Measurements from ENCODE around the gene NHERF1.
A peak's percentile ranks its signal among the peaks of the same experiment; 100 is the strongest.

NHERF1 gene

GRCh38 chr17:74749279-74750038 is 1.0 kb downstream of the NHERF1 start:
- peak in 1 of 3 donors; percentile 43 for DNase-seq (ENCODE audit: low read depth in 3 of 3)

GRCh38 chr17:74750039-74750326 is 1.6 kb downstream of the NHERF1 start:
- no peak for DNase-seq (ENCODE audit: low read depth in 3 of 3)

- no peak for DNase-seq (ENCODE audit: low read depth in 3 of 3)
These were observed 2.1 kb downstream of the NHERF1 start for GRCh38 chr17:74750327-74751069.

- no peak for DNase-seq (ENCODE audit: low read depth in 3 of 3)
These were observed 4.0 kb downstream of the NHERF1 start for GRCh38 chr17:74752415-74752814.

- DNase-seq (ENCODE audit: low read depth in 3 of 3): no peak
These were observed 4.5 kb downstream of the NHERF1 start for GRCh38 chr17:74752822-74753401.

GRCh38 chr17:74754832-74755231 is 6.4 kb downstream of the NHERF1 start:
- no peak for DNase-seq (ENCODE audit: low read depth in 3 of 3)

- no peak for DNase-seq (ENCODE audit: low read depth in 3 of 3)
These were observed 7.1 kb downstream of the NHERF1 start for GRCh38 chr17:74755533-74755932.

GRCh38 chr17:74756891-74757290 is 8.5 kb downstream of the NHERF1 start:
- DNase-seq (ENCODE audit: low read depth in 3 of 3): no peak

- DNase-seq (ENCODE audit: low read depth in 3 of 3): no peak
These were observed 9.1 kb downstream of the NHERF1 start for GRCh38 chr17:74757502-74757901.

GRCh38 chr17:74757931-74758847 is 9.8 kb downstream of the NHERF1 start:
- no peak for DNase-seq (ENCODE audit: low read depth in 3 of 3)

- DNase-seq (ENCODE audit: low read depth in 3 of 3): no peak
These were observed 10.4 kb downstream of the NHERF1 start for GRCh38 chr17:74758848-74759168.

GRCh38 chr17:74759243-74759801 is 10.9 kb downstream of the NHERF1 start:
- no peak for DNase-seq (ENCODE audit: low read depth in 3 of 3)

GRCh38 chr17:74759941-74760340 is 11.5 kb downstream of the NHERF1 start:
- no peak for DNase-seq (ENCODE audit: low read depth in 3 of 3)

GRCh38 chr17:74760404-74761105 is 12.1 kb downstream of the NHERF1 start:
- DNase-seq (ENCODE audit: low read depth in 3 of 3): no peak

- no peak for DNase-seq (ENCODE audit: low read depth in 3 of 3)
These were observed 13.0 kb downstream of the NHERF1 start for GRCh38 chr17:74761419-74761818.

GRCh38 chr17:74761931-74762330 is 13.5 kb downstream of the NHERF1 start:
- DNase-seq (ENCODE audit: low read depth in 3 of 3): no peak

- DNase-seq (ENCODE audit: low read depth in 3 of 3): no peak
These were observed 15.3 kb downstream of the NHERF1 start for GRCh38 chr17:74763565-74764387.

GRCh38 chr17:74764751-74765286 is 16.4 kb downstream of the NHERF1 start:
- DNase-seq (ENCODE audit: low read depth in 3 of 3): no peak

- no peak for DNase-seq (ENCODE audit: low read depth in 3 of 3)
These were observed 18.0 kb downstream of the NHERF1 start for GRCh38 chr17:74766413-74766812.

- no peak for DNase-seq (ENCODE audit: low read depth in 3 of 3)
These were observed 18.7 kb downstream of the NHERF1 start for GRCh38 chr17:74767111-74767516.
